Transverse colon (tissue), 3 donors: ENCODE results near the gene BLOC1S3.

Experiments used
- POLR2A ChIP-seq: fragments of 450-650 bp; IDR thresholded peaks from one replicate; pipeline ENCODE4 v1.6.1; 2016; ENCODE audit warnings: antibody characterized with exemption, mild to moderate bottlenecking, moderate library complexity
- TF ChIP-seq, protein P1 (sequence below), 5 experiments: fragments of 200-600 bp in 3 of 5; fragments of 450-650 bp in 2 of 5; sonication (generic) in 3 of 5; IDR thresholded peaks; 1 replicate in 2 of 5; 2 replicates in 3 of 5; pipeline ENCODE4 v1.5.1; 2016 to 2017; ENCODE audit warnings: antibody characterized with exemption in 5 of 5, inconsistent platforms in 3 of 5, mild to moderate bottlenecking in 2 of 5, moderate library complexity in 1 of 5

DNA sequence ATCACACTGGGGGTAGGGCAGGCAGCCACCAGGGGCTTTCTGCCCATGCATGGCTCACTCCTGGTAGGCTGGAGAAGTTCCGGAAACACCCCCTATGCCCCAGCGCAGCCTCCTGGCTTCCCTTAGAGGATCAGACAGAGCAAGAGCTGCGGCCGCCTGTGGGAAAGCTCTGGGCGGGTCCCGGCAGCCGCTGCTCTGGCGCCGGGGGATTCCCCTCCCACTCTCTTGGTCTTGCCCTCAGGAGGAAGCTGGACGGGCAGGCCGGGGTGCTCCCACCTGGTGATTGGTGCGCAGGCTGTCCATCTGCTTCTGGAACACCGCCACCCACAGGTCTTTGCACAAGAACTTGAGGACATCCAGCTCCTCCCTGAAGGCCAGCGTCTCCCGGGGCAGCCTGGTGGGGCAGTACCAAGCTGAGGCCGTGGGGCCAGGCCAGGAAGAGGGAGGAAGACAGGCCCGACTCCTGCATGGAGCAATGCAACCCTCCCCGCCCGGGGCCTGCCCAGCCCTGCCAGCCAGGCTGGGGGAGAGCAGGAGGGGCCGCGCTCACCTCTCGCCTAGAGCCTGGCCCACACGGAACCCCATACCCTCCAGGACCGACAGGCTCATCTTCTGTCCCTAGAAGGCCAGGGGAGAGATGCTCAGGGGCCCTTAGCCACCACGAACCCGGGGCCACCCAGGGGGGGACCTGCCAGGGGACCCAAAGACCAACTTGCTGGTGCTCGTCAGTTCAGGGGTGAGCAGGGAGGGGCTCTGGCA lies 13.8 kb upstream of the BLOC1S3 start:
- TF ChIP-seq, protein P1, sequence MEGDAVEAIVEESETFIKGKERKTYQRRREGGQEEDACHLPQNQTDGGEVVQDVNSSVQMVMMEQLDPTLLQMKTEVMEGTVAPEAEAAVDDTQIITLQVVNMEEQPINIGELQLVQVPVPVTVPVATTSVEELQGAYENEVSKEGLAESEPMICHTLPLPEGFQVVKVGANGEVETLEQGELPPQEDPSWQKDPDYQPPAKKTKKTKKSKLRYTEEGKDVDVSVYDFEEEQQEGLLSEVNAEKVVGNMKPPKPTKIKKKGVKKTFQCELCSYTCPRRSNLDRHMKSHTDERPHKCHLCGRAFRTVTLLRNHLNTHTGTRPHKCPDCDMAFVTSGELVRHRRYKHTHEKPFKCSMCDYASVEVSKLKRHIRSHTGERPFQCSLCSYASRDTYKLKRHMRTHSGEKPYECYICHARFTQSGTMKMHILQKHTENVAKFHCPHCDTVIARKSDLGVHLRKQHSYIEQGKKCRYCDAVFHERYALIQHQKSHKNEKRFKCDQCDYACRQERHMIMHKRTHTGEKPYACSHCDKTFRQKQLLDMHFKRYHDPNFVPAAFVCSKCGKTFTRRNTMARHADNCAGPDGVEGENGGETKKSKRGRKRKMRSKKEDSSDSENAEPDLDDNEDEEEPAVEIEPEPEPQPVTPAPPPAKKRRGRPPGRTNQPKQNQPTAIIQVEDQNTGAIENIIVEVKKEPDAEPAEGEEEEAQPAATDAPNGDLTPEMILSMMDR (IDR thresholded peaks at IDR 0.05) = no peak
- TF ChIP-seq POLR2A = no peak
